Effector memory CD4-positive, alpha-beta T cell (primary cell): ENCODE results near the gene CRABP1.

Experiments
- DNase-seq, 3 donors: peaks; one replicate each; pipeline ENCODE4 v3.0.0-alpha.2; 2020
- H3K27ac ChIP-seq: 2 replicates; pipeline ENCODE4 v1.7.0; 2013; ENCODE audit warnings: mild to moderate bottlenecking, low read length, moderate library complexity; ENCODE audit not compliant: insufficient read depth, poor library complexity, severe bottlenecking
- H3K27me3 ChIP-seq: replicated peaks from 2 replicates; pipeline ENCODE4 v1.7.0; 2013; ENCODE audit warnings: mild to moderate bottlenecking, low read length; ENCODE audit not compliant: insufficient read depth, control insufficient read depth, poor library complexity, severe bottlenecking
- H3K36me3 ChIP-seq: 2 replicates; pipeline ENCODE4 v1.7.0; 2013; ENCODE audit warnings: mild to moderate bottlenecking, low read length, moderate library complexity; ENCODE audit not compliant: control insufficient read depth, insufficient read depth
- H3K4me1 ChIP-seq: 2 replicates; pipeline ENCODE4 v1.7.0; 2013; ENCODE audit warnings: low read length, mild to moderate bottlenecking; ENCODE audit not compliant: control insufficient read depth, insufficient read depth, poor library complexity, severe bottlenecking
- H3K4me3 ChIP-seq: 2 replicates; pipeline ENCODE4 v1.7.0; 2013; ENCODE audit warnings: low read length, low read depth, mild to moderate bottlenecking; ENCODE audit not compliant: insufficient read depth, poor library complexity, severe bottlenecking
- H3K9me3 ChIP-seq: 2 replicates; pipeline ENCODE4 v1.7.0; 2013; ENCODE audit warnings: mild to moderate bottlenecking, low read length, moderate library complexity; ENCODE audit not compliant: control insufficient read depth

Gene CRABP1

DNA sequence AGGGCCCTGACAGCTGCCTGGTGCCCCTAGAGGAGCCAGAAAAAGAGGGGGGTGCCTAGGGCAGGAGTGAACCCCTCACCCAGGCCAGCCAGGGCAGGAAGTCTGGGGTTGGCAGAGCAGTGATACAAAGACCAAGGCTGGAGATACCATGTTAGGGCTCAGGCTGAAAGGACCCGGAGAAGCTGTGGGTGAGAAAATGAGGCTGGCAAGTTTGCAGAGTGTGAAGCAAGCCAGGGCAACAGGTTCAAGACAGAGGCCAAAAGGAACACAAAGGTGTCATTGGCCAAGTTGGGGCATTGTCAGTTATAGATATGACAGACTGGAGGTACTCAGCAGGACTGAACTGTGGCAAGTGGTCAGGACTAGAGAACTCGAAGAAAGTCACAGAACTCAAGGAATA, 57.2 kb downstream of the CRABP1 start:
- no peaks in the 10 kb centered on the region for H3K4me1 ChIP-seq
- H3K27me3 ChIP-seq: no peaks in the 10 kb centered on the region
- no peak for DNase-seq
- H3K27ac ChIP-seq: no peak overlapping the region
- H3K4me3 ChIP-seq: no peak overlapping the region
- no peaks in the 10 kb centered on the region for H3K9me3 ChIP-seq
- H3K36me3 ChIP-seq: no peaks in the 10 kb centered on the region
